ENCODE measurements around the gene SCAMP5.

The SCAMP5 gene

GRCh38 chr15:75067123-75067830 lies 71.9 kb downstream of the SCAMP5 start:
- Histone ChIP-seq H3K27me3 (ENCODE audit: insufficient read depth, low read length) (0 out of 2 replicates have a peak, but pooled peaks cover 6% of the 10 kb centered on the region), H3K4me1 (ENCODE audit: control insufficient read depth, insufficient read depth, low read length, unreplicated experiment) (peaks cover 47% of the 10 kb centered on the region), H3K79me2 (ENCODE audit: control insufficient read depth, insufficient read depth, low read length, unreplicated experiment) (no peaks in the 10 kb centered on the region), H3K36me3 (ENCODE audit: insufficient read depth, low read length) (no peaks in the 10 kb centered on the region), H2AFZ (ENCODE audit: low read length, unreplicated experiment) (peak overlapping the region; percentile 2), H3K27ac (ENCODE audit: low read depth, low read length) (peak overlapping the region; percentile 62), H3K4me3 (ENCODE audit: low read depth, low read length) (no peak overlapping the region)

GRCh38 chr15:75068748-75069147 lies 73.4 kb downstream of the SCAMP5 start:
- Histone ChIP-seq H3K4me1 (ENCODE audit: control insufficient read depth, insufficient read depth, low read length, unreplicated experiment) (peaks cover 39% of the 10 kb centered on the region), H3K36me3 (ENCODE audit: insufficient read depth, low read length) (no peaks in the 10 kb centered on the region), H3K27ac (ENCODE audit: low read depth, low read length) (no peak overlapping the region), H3K79me2 (ENCODE audit: control insufficient read depth, insufficient read depth, low read length, unreplicated experiment) (no peaks in the 10 kb centered on the region), H2AFZ (ENCODE audit: low read length, unreplicated experiment) (no peak overlapping the region), H3K27me3 (ENCODE audit: insufficient read depth, low read length) (0 out of 2 replicates have a peak, but pooled peaks cover 6% of the 10 kb centered on the region), H3K4me3 (ENCODE audit: low read depth, low read length) (no peak overlapping the region)

GRCh38 chr15:75069301-75069925 lies 74.0 kb downstream of the SCAMP5 start:
- H3K4me3 ChIP-seq (ENCODE audit: low read depth, low read length) = no peak overlapping the region
- H3K27me3 ChIP-seq (ENCODE audit: insufficient read depth, low read length) = 0 out of 2 replicates have a peak, but pooled peaks cover 6% of the 10 kb centered on the region
- no peak overlapping the region for H3K27ac ChIP-seq (ENCODE audit: low read depth, low read length)
- H3K36me3 ChIP-seq (ENCODE audit: insufficient read depth, low read length) = no peaks in the 10 kb centered on the region
- H3K79me2 ChIP-seq (ENCODE audit: control insufficient read depth, insufficient read depth, low read length, unreplicated experiment) = no peaks in the 10 kb centered on the region
- H2AFZ ChIP-seq (ENCODE audit: low read length, unreplicated experiment) = no peak overlapping the region
- H3K4me1 ChIP-seq (ENCODE audit: control insufficient read depth, insufficient read depth, low read length, unreplicated experiment) = peaks cover 33% of the 10 kb centered on the region

- H3K27me3 ChIP-seq (ENCODE audit: insufficient read depth, low read length) = 0 out of 2 replicates have a peak, but pooled peaks cover 6% of the 10 kb centered on the region
- H3K27ac ChIP-seq (ENCODE audit: low read depth, low read length) = no peak overlapping the region
- no peaks in the 10 kb centered on the region for H3K79me2 ChIP-seq (ENCODE audit: control insufficient read depth, insufficient read depth, low read length, unreplicated experiment)
- H3K36me3 ChIP-seq (ENCODE audit: insufficient read depth, low read length) = no peaks in the 10 kb centered on the region
- H3K4me3 ChIP-seq (ENCODE audit: low read depth, low read length) = no peak overlapping the region
- peaks cover 20% of the 10 kb centered on the region for H3K4me1 ChIP-seq (ENCODE audit: control insufficient read depth, insufficient read depth, low read length, unreplicated experiment)
- no peak overlapping the region for H2AFZ ChIP-seq (ENCODE audit: low read length, unreplicated experiment)
Observed at GRCh38 chr15:75070674-75071073, 75.3 kb downstream of the SCAMP5 start.

All from ACC112 (cell line).